Kidney (tissue), 14 donors: ENCODE data around the gene DSTN. TPM values are rescaled to one million over a fixed set of nuclear protein-coding genes. Genes with fewer than 3 reads are reported as not detected.

Experiments
- DNase-seq, 5 donors: peaks; one replicate each; pipeline ENCODE4 v3.0.0-alpha.2; 2013 to 2020
- FAIRE-seq: peaks from 2 replicates; lab custom pipeline; 2012; peaks lifted over from hg19 to GRCh38; lab: Jason Lieb, UNC
- H3K27ac ChIP-seq, 2 donors: one replicate each; pipeline ENCODE4 v1.7.0; 2013; ENCODE audit warnings: low read depth in 2 of 2, low read length in 2 of 2, inconsistent platforms in 1 of 2
- H3K27me3 ChIP-seq: one replicate; pipeline ENCODE4 v1.7.1; 2013; ENCODE audit warnings: low read length, inconsistent platforms; ENCODE audit not compliant: control insufficient read depth, insufficient read depth
- H3K36me3 ChIP-seq, 3 donors: one replicate each; pipeline versions ENCODE4 v1.7.0 to v1.7.1; 2013; ENCODE audit warnings: low read length in 3 of 3, control low read depth in 1 of 3, inconsistent platforms in 1 of 3; ENCODE audit not compliant: insufficient read depth in 3 of 3, control insufficient read depth in 2 of 3
- H3K4me1 ChIP-seq, 3 donors: one replicate each; pipeline versions ENCODE4 v1.7.0 to v1.7.1; 2013; ENCODE audit warnings: low read length in 3 of 3, inconsistent platforms in 1 of 3, low read depth in 1 of 3; ENCODE audit not compliant: control insufficient read depth in 2 of 3, insufficient read depth in 2 of 3
- H3K4me3 ChIP-seq, 3 donors: one replicate each; pipeline versions ENCODE4 v1.7.0 to v1.8.1; 2013; ENCODE audit warnings: low read length in 3 of 3, control low read depth in 1 of 3, inconsistent platforms in 1 of 3
- H3K9ac ChIP-seq, 3 donors: one replicate each; pipeline versions ENCODE4 v1.7.0 to v1.7.1; 2013; ENCODE audit warnings: low read length in 3 of 3, control low read depth in 1 of 3, inconsistent platforms in 1 of 3
- H3K9me3 ChIP-seq, 3 donors: one replicate each; pipeline versions ENCODE4 v1.7.0 to v1.7.1; 2013; ENCODE audit warnings: low read length in 3 of 3, control low read depth in 1 of 3, inconsistent platforms in 1 of 3; ENCODE audit not compliant: control insufficient read depth in 2 of 3, insufficient read depth in 1 of 3
- CTCF ChIP-seq: IDR thresholded peaks from 3 replicates; pipeline ENCODE4 v1.5.1; 2012; ENCODE audit warnings: mild to moderate bottlenecking, moderate library complexity, borderline replicate concordance; ENCODE audit not compliant: insufficient read depth; ENCODE audit errors: extremely low read depth
- intact Hi-C: fragments of 100-400 bp; cut with DNase I; formaldehyde crosslinking; loops from one replicate; pipeline ENCODE4 v1.11.1; 2022
- polyA plus RNA-seq: library from polyadenylated mRNA; stranded (reverse); fragments of 350-450 nt; fragmentation: Illumina TruSeq; extraction: RNeasy Lipid Tissue Mini Kit (QIAGEN cat#74804); gene quantifications from one replicate; pipeline ENCODE4 v1.2.3, GENCODE V29; 2014; ENCODE audit warnings: low read depth, low replicate concordance; ENCODE audit not compliant: insufficient read depth
- total RNA-seq: library from RNA; stranded (reverse); fragmentation: NEBNext Ultra II Directional; extraction: Animal tissue kit (Norgen Biotek cat#: 25700); gene quantifications from one replicate; pipeline ENCODE4 v1.2.1, GENCODE V29; 2021
- donor health status: control.
- donor health status: control.
- donor health status: control.
- donor health status: control.
- donor health status: control.
- donor health status: DM: yes; HTN: yes; CAD: no.
- donor health status: Normal renal cell carcinoma (clear cell type).

The DSTN gene
- total and polyA plus RNA-seq, 2 donors from 2014 or later = 409 to 525 TPM

GRCh38 chr20:17555106-17555505 is 14.8 kb upstream of the DSTN start:
- DNase-seq = no peak
- no peaks in the 10 kb centered on the region for H3K36me3 ChIP-seq
- no peaks in the 10 kb centered on the region for H3K9me3 ChIP-seq
- H3K9ac ChIP-seq = no peak overlapping the region
- no peak for TF ChIP-seq CTCF
- peaks cover 4 to 17% (median 9%) of the 10 kb centered on the region in 3 donors for H3K4me1 ChIP-seq
- no peaks in the 10 kb centered on the region for H3K27me3 ChIP-seq
- no peak overlapping the region for H3K4me3 ChIP-seq
- FAIRE-seq = no peak
- H3K27ac ChIP-seq = no peak overlapping the region
- intact Hi-C loops = no loop called here

DNA sequence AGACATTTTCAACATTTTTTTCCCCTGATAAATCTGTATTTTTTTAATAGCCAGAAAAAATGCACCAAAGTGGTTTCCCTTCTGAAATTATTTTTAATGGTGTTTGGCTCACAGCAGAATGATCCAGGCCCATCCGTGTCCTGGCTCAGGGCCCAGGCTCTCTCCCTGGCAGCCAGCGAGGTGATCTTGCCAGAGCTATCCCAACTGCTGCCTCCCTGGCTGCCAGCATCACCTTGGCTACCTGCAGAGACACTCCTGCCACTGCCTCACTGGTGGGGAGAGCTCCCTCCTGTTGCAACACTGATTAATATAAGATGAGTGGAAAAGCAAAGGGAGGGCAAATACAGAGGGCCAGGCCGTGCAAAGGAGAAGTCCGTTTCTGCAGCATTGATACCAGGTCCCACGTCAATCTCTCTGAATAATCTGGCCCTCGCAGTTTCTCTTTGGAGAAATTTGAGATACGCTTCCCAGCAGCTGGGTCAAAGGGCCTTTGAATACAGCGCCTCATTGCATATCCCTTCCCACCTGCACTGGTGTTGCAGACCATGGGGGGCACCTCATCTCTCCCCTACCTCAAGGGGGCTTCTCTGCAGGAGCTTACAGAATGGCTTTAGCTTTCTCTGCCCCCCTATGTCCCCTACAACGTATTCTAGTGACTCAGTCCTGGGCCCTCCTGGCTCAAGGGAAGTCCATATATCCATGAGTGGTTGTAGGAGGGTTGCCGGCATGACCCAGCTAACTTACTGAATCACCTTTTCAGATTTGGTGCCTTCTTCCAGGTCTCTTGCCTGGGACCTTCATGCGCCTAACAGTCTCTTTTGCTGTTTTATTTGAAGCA is 12.8 kb upstream of the DSTN start:
- Histone ChIP-seq H3K4me3 (no peak overlapping the region), H3K27me3 (no peaks in the 10 kb centered on the region), H3K9me3 (no peaks in the 10 kb centered on the region), H3K27ac (peak overlapping the region; percentile 53 to 61), H3K4me1 (peaks cover 4 to 17% (median 9%) of the 10 kb centered on the region in 3 donors), H3K9ac (peak overlapping the region in 1 of 3 donors; percentile 38), H3K36me3 (no peaks in the 10 kb centered on the region)
- intact Hi-C loops = no loop called here
- DNase-seq (peak in 2 of 5 donors; percentile 30 to 88), FAIRE-seq (no peak)
- TF ChIP-seq CTCF = no peak

DNA sequence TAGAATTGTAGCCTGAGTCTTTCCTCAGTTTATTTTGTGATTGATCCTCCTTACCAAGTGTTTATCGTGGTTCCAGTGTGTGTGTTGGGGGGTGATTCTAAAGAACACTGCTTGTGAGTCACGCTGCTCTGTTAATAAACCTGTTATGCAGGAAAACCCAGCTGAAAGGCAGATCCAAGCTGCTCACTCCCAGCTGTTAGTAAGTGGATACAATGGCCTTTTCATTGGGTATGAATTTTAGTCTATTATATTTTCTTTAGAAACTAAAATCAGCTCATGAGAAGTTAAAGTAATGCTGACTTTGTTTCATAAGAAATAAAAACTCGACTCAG is 12.2 kb upstream of the DSTN start:
- Histone ChIP-seq H3K36me3 (no peaks in the 10 kb centered on the region), H3K9ac (peak overlapping the region in 1 of 3 donors; percentile 38), H3K27me3 (no peaks in the 10 kb centered on the region), H3K9me3 (no peaks in the 10 kb centered on the region), H3K4me1 (peaks cover 4 to 17% (median 9%) of the 10 kb centered on the region in 3 donors), H3K4me3 (no peak overlapping the region), H3K27ac (peak overlapping the region; percentile 53 to 61)
- FAIRE-seq = no peak
- intact Hi-C loops = no loop called here
- no peak for TF ChIP-seq CTCF
- peak in 3 of 5 donors; percentile 39 to 80 (median 79) for DNase-seq
